Endothelial cell of umbilical vein (primary cell): ENCODE data around the gene ELL2. TPM values are rescaled to one million over a fixed set of nuclear protein-coding genes. Genes with fewer than 3 reads are reported as not detected.

Experiments
- BruUV-seq: library from RNA; stranded (reverse); fragments of 400-500 nt; replicated peaks from 2 replicates; lab custom pipeline; 2021; lab: Mats Ljungman, UMichigan
- CTCF ChIA-PET: fragments of 300-600, 350-600 bp; sonication (Branson Sonifier 250); formaldehyde crosslinking; loops from one replicate; lab custom pipeline; 2021; ENCODE audit warnings: antibody characterized with exemption, inconsistent platforms; lab: Charles Lee
- POLR2A ChIA-PET: fragments of 300-600, 350-600 bp; sonication (Branson Sonifier 250); formaldehyde crosslinking; loops from one replicate; lab custom pipeline; 2021; ENCODE audit warnings: antibody characterized with exemption, inconsistent platforms; lab: Charles Lee
- DNase-seq: peaks from one replicate; pipeline ENCODE4 v3.0.0-alpha.2; 2011; ENCODE audit warnings: low read depth, low spot score
- FAIRE-seq: peaks from 2 replicates; lab custom pipeline; 2011; peaks lifted over from hg19 to GRCh38; lab: Jason Lieb, UNC
- H2AFZ ChIP-seq: 2 replicates; pipeline ENCODE4 v1.6.0; 2012; ENCODE audit warnings: low read depth, low read length, control low read depth, inconsistent platforms
- H3K27ac ChIP-seq: 2 replicates; pipeline ENCODE4 v1.5.1; 2011; ENCODE audit warnings: low read depth, mild to moderate bottlenecking, control low read depth, low read length, moderate library complexity; ENCODE audit not compliant: insufficient read depth
- H3K27me3 ChIP-seq, 2 experiments: 2 replicates each; pipeline versions ENCODE4 v1.6.0 to v1.6.1; 2011; ENCODE audit warnings: low read length in 2 of 2, mixed read lengths in 1 of 2; ENCODE audit not compliant: control insufficient read depth in 2 of 2, insufficient read depth in 2 of 2
- H3K36me3 ChIP-seq, 2 experiments: 2 replicates in 1 of 2; 3 replicates in 1 of 2; pipeline ENCODE4 v1.5.1; 2011; ENCODE audit warnings: low read length in 2 of 2, mild to moderate bottlenecking in 1 of 2, moderate library complexity in 1 of 2; ENCODE audit not compliant: control insufficient read depth in 2 of 2, insufficient read depth in 2 of 2; ENCODE audit errors: extremely low read depth in 1 of 2
- H3K4me1 ChIP-seq: 3 replicates; pipeline ENCODE4 v1.5.1; 2011; ENCODE audit warnings: mild to moderate bottlenecking, low read length; ENCODE audit not compliant: control insufficient read depth, insufficient read depth; ENCODE audit errors: extremely low read depth
- H3K4me2 ChIP-seq: 2 replicates; pipeline ENCODE4 v1.6.1; 2011; ENCODE audit warnings: low read length, control low read depth, mixed read lengths; ENCODE audit not compliant: insufficient read depth
- H3K4me3 ChIP-seq, 3 experiments: fragments of 200-600 bp in 1 of 3; sonication (generic), shearing (Covaris generic) in 1 of 3; replicated peaks in 1 of 3; 2 replicates each; pipeline ENCODE4 v1.5.1; 2011 to 2016; ENCODE audit warnings: control low read depth in 3 of 3, low read length in 3 of 3, mild to moderate bottlenecking in 2 of 3, inconsistent platforms in 1 of 3, low read depth in 1 of 3, moderate library complexity in 1 of 3; ENCODE audit not compliant: insufficient read depth in 1 of 3
- H3K79me2 ChIP-seq: 2 replicates; pipeline ENCODE4 v1.6.0; 2012; ENCODE audit warnings: low read length, inconsistent platforms; ENCODE audit not compliant: control insufficient read depth, insufficient read depth
- H3K9ac ChIP-seq: replicated peaks from 2 replicates; pipeline ENCODE3; 2011; ENCODE audit warnings: low read length, control low read depth; ENCODE audit not compliant: insufficient read depth; ENCODE audit errors: extremely low read depth
- H3K9me1 ChIP-seq: replicated peaks from 3 replicates; pipeline ENCODE4 v1.6.0; 2011; ENCODE audit warnings: mild to moderate bottlenecking, low read length; ENCODE audit not compliant: control insufficient read depth, insufficient read depth; ENCODE audit errors: extremely low read depth
- H3K9me3 ChIP-seq: replicated peaks from 2 replicates; pipeline ENCODE4 v1.5.1; 2012; ENCODE audit warnings: low read length, inconsistent platforms; ENCODE audit not compliant: control insufficient read depth, insufficient read depth
- H4K20me1 ChIP-seq: replicated peaks from 2 replicates; pipeline ENCODE3; 2011; ENCODE audit warnings: mild to moderate bottlenecking, low read length; ENCODE audit not compliant: control insufficient read depth, insufficient read depth; ENCODE audit errors: extremely low read depth
- CTCF ChIP-seq, 2 donors: IDR thresholded peaks; 1 replicate in 1 of 2; 2 replicates in 1 of 2; pipeline ENCODE4 v1.5.1; 2011; ENCODE audit warnings: low read length in 2 of 2, mild to moderate bottlenecking in 2 of 2, moderate library complexity in 2 of 2, control low read depth in 1 of 2, inconsistent platforms in 1 of 2, low read depth in 1 of 2; ENCODE audit not compliant: insufficient read depth in 1 of 2; ENCODE audit errors: extremely low read depth in 1 of 2
- EZH2 ChIP-seq: IDR thresholded peaks from 2 replicates; pipeline ENCODE4 v1.6.1; 2012; ENCODE audit warnings: borderline replicate concordance, low read depth, mild to moderate bottlenecking, moderate library complexity, low read length, inconsistent platforms; ENCODE audit not compliant: severe bottlenecking
- FOS ChIP-seq: IDR thresholded peaks from 2 replicates; pipeline ENCODE4 v1.6.1; 2011; ENCODE audit warnings: mild to moderate bottlenecking, low read length, moderate library complexity, borderline replicate concordance; ENCODE audit not compliant: insufficient read depth
- GATA2 ChIP-seq: IDR thresholded peaks from 2 replicates; pipeline ENCODE4 v1.7.0; 2011; ENCODE audit warnings: low read depth, mild to moderate bottlenecking, moderate library complexity, mixed read lengths, low read length; ENCODE audit not compliant: insufficient read length, insufficient read depth
- JUN ChIP-seq: IDR thresholded peaks from 2 replicates; pipeline ENCODE4 v1.6.1; 2011; ENCODE audit warnings: borderline replicate concordance, low read depth; ENCODE audit not compliant: insufficient read length, insufficient read depth
- MAX ChIP-seq: IDR thresholded peaks from 2 replicates; pipeline ENCODE4 v1.6.1; 2011; ENCODE audit not compliant: insufficient read depth, insufficient read length
- MYC ChIP-seq: IDR thresholded peaks from one replicate; pipeline ENCODE4 v1.6.1; 2011; ENCODE audit warnings: mild to moderate bottlenecking, low read depth, low read length
- POLR2A ChIP-seq: IDR thresholded peaks from 2 replicates; pipeline ENCODE4 v1.6.1; 2012; ENCODE audit warnings: low read depth, mild to moderate bottlenecking, control low read depth, low read length
- POLR2AphosphoS5 ChIP-seq: IDR thresholded peaks from 2 replicates; pipeline ENCODE4 v1.6.1; 2012; ENCODE audit warnings: low read depth, mild to moderate bottlenecking, control low read depth, low read length, moderate library complexity; ENCODE audit not compliant: insufficient read depth
- dilution Hi-C: fragments of 300-500 bp; cut with MboI; formaldehyde crosslinking; loops from one replicate; pipeline ENCODE4 v1.15.0; 2019; ENCODE audit warnings: low sequenced_read_pairs; ENCODE audit not compliant: extremely low pct_ligation_motif_present
- intact Hi-C: fragments of 100-400 bp; cut with micrococcal nuclease; formaldehyde crosslinking; loops from one replicate; pipeline ENCODE4 v1.10.0; 2022
- polyA plus RNA-seq, 4 experiments: library from polyadenylated mRNA; depleted of rRNA in 3 of 4; stranded (reverse) in 3 of 4; unstranded in 1 of 4; fragments of >200 nt; gene quantifications; 2 replicates each; pipeline versions ENCODE4 v1.2.1 to v1.2.3, GENCODE V29; 2011 to 2012; ENCODE audit warnings: missing spikeins in 1 of 4
- total RNA-seq: library from RNA; stranded (reverse); gene quantifications from 2 replicates; pipeline ENCODE4 v1.2.3, GENCODE V29; 2021

The ELL2 gene
- total and polyA plus RNA-seq, 2 donors (not counting 3 experiments of a cell fraction or from before 2014, with no cell fraction given), result 6.8 to 26.0 TPM

- H3K4me1 ChIP-seq, result peaks cover 8% of the 10 kb centered on the region
- H3K9me3 ChIP-seq, result no peaks in the 10 kb centered on the region
- no peak overlapping the region for H3K27ac ChIP-seq
- no peak overlapping the region for H3K9ac ChIP-seq
- H2AFZ ChIP-seq, result no peak overlapping the region
- no peak overlapping the region for H3K4me3 ChIP-seq
- dilution Hi-C loops (loop anchor here (25.0 kb wide), 1 partner anchor 204 kb away; the partner anchor contains the start of gene RFESD), intact Hi-C loops (no loop called here)
- ChIA-PET CTCF (interaction anchor here (0.9 to 14.6 kb wide), 3 partner anchors 57 to 196 kb away, joined by 4 to 201 read pairs (median 5); no protein-coding TSS in a partner anchor), POLR2A (no interaction called here)
- H3K36me3 ChIP-seq, result no peaks in the 10 kb centered on the region
- no peaks in the 10 kb centered on the region for H3K27me3 ChIP-seq
- H3K9me1 ChIP-seq, result no peaks in the 10 kb centered on the region
- H3K79me2 ChIP-seq, result no peaks in the 10 kb centered on the region
- H3K4me2 ChIP-seq, result no peak overlapping the region
- DNase-seq (no peak), FAIRE-seq (no peak)
- no peaks in the 10 kb centered on the region for H4K20me1 ChIP-seq
- BruUV-seq, result no TSS peak
- TF ChIP-seq JUN, result no peak
- TF ChIP-seq POLR2A, result no peak
- TF ChIP-seq EZH2, result no peak
- no peak for TF ChIP-seq POLR2AphosphoS5
- TF ChIP-seq GATA2, result no peak
- no peak for TF ChIP-seq MYC
- TF ChIP-seq CTCF (IDR thresholded peaks at IDR 0.05; ENCODE audit: extremely low read depth in 1 of 2, insufficient read depth in 1 of 2, low read depth in 1 of 2, low read length in 2 of 2), result no peak
- TF ChIP-seq FOS, result no peak
- no peak for TF ChIP-seq MAX
These were observed 120.5 kb downstream of the ELL2 start for GRCh38 chr5:95840956-95841705.
